Left renal pelvis (tissue), 4 donors: Measurements from ENCODE around the gene UMODL1. TPM values are rescaled to one million over a fixed set of nuclear protein-coding genes. Genes with fewer than 3 reads are reported as not detected.
"Not testable (repeated sequence)": the region's sequence is repeated elsewhere in the genome, so short reads cannot be mapped to it uniquely, and the experiment has no call there.

ENCODE experiments used
- DNase-seq, 4 donors: peaks; one replicate each; pipeline ENCODE4 v3.0.0-alpha.2; 2013; ENCODE audit warnings: low read depth in 4 of 4, low spot score in 3 of 4
- polyA plus RNA-seq, 4 donors: library from polyadenylated mRNA; unstranded; fragments of 120-200 nt; gene quantifications; one replicate each; pipeline ENCODE4 v1.2.1, GENCODE V29; 2013; ENCODE audit not compliant: insufficient read length in 4 of 4

The UMODL1 gene
- polyA plus RNA-seq, 4 donors, result 0.06 to 0.09 (median 0.08) TPM; not detected in 1

DNA sequence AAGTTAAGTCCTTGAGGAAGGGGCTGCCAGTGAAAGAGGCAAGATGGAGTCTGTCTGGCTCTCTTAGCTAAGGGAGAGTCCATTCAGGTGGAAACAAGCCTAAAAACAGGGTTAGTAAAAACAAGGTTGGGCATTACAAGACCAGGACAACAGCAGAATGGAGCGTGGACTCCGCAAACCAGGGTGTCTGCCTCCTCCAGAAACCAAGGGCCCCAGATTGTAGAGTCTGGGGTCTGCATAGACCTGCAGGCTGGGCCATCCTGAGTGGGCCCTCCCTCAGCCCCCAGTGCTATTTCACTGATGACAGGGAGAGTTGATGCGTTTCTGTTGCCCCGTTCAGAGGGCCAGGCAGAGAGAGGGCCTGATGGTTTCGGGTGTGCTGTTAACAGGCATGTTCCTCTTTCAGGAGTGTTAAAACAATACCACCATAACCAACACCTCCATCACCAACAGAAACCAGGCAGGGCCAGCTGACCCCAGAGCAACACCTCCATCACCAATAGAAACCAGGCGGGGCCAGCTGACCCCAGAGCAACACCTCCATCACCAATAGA is 6.6 kb downstream of the UMODL1 start:
- DNase-seq, result not testable (repeated sequence)

GRCh38 chr21:42078247-42079007 is 7.3 kb downstream of the UMODL1 start:
- DNase-seq, result not testable (repeated sequence)

GRCh38 chr21:42079008-42079938 is 8.2 kb downstream of the UMODL1 start:
- no peak for DNase-seq

DNA sequence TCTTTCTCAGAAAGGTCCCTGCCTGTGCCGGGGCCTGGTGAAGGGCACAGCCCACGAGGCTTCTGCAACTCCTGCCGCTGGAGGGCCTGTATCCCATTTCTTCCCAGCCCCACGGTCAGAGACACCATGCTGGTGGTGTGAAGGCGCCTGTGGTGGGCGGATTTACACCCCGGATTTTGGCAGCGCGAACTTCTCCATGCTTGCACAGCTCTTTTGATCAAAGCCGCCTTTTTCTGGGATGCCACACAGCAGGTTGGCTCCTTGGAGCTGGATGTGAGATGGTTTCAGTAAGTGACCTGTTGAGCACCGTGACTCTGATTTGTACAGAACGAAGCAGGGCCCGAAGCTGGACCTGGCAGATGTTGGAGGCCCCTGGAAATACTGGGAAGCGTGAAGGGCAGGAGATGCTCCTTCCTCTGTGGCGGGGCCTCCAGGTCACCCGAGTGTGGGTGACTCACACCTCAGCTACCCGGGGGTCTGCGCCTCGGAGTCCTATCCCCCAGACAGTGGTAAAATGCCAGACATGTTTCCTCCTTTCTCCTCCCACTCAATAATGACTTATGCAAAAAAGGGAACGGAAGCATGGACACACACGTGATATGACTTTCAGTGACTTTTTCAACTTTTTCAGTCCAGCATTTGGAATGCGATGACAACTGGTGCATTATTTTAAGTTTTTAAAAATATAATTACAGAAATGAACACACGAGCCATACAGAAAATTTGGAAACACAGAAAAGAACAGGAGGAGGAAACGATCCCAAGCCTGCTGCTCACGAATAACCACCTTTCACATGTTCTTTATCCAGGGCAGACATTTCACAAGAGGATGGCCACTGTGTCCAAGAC is 9.0 kb downstream of the UMODL1 start:
- no peak for DNase-seq

- DNase-seq, result no peak
These were observed 9.6 kb downstream of the UMODL1 start for GRCh38 chr21:42080788-42081083.

DNA sequence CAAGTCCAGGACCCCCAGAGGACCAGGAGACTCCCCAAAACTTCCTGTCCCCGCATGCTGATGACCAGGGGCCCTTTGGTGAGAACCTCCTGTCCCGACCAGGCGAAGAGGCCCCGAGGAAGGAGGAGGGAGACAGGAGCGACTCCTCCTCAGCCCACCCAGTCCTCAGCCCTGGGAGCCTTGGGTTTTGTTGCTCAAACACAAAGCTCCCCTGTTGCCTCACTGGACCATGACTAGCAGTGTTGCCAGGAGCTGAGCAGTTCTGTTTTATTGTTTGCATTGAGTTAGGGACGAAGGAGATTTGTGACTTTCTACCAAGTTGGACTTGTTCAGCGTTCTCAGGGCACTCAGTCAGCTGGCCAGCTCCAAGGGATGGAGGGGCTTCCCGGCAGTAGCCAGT is 10.0 kb downstream of the UMODL1 start:
- no peak for DNase-seq

DNA sequence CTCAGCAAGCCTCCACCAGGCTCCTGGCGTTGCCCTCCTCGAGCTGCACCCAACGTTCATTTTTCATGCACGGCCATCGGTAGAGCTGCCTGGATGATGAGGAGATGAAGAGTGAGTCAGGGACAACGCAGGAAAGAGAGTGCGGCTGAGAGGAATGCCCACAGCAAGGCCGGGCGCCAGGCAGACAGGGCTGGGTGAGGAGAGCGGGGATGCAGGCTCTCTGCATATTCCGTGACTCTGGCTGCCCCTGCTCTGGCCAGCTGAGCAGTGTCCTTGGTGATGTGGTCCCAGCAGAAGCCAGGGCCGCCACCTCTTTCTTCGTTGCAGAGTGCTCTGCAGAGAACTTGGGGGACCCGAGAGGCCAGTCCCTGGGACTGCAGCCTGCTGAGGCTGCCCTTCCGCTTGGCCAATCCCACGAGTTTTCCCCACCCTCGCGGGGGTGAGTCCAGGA is 10.8 kb downstream of the UMODL1 start:
- DNase-seq, result no peak

- DNase-seq, result no peak
These were observed 11.6 kb downstream of the UMODL1 start for GRCh38 chr21:42082501-42083360.

DNA sequence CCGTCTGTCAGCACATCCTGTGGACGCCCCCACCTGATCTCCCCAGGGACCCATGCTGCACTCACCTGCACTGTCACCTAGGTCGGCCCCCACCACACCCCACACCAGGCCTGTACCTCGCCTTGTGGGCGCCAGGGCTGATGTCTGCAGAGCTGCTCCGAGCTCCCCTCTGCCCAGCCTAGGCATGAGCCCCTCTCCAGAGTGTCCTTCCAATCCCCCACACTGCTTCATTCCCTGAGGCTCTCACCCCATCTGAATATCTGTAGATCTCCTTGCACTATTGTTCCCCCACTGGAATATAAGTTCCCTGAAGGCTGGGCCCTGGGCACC is 12.2 kb downstream of the UMODL1 start:
- no peak for DNase-seq

- no peak for DNase-seq
These were observed 13.0 kb downstream of the UMODL1 start for GRCh38 chr21:42084079-42084478.

DNA sequence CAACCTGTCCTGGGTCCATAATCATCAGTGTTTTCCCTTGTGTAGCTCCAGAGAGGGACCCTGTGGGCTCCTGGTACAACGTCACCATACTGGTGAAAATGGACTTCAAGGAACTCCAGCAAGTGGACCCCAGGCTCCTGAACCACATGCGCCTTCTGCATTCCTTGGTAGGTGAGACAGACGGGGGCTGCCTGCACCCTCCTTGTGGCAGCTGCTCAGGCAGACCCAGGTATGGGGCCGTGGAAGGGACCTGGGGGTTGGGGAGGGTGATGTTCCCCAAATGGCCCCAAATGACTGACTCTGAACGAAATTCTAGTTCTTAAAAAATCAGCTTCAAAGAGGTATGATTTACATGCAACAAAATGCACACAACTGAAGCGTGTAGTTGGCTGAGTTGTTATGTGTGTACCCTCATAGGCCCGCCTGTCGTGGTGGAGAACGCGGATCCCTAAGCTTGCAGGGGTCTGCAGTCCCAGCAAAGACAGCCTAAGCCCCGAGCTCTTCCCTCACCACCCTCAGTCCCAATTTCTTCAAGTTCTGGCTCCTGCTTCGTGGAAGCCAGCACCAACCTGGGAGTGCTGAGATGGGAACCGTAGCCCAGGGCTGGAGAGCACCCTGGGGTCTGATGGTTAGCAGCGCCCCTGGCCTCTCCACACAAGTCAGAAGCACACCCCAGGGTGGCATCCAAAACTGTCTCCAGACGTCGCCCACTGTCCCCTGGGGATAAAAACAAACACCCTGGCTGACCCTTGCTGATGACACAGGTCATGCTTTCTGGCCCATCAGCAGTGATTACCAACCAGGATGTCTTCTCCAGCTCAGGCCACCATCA is 14.3 kb downstream of the UMODL1 start:
- DNase-seq, result no peak

GRCh38 chr21:42086969-42087368 is 15.9 kb downstream of the UMODL1 start:
- no peak for DNase-seq

DNA sequence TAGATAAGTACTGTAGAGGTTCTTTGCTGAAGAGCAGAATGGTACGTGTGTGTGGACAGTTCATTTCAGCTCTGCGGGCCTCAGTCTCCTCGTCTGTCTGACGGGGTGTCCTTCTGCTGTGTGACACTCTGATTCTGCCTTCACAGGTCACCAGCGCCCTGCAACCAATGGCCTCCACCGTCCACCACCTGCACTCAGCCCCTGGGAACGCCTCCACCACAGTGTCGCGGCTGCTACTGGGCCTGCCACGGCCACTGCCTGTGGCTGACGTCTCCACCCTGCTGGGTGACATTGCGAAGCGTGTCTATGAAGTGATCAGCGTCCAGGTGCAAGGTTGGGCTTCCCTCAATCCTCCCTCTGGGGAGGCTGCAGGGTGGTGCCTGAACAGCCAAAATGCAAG is 17.0 kb downstream of the UMODL1 start:
- DNase-seq, result no peak

GRCh38 chr21:42088658-42089057 is 17.5 kb downstream of the UMODL1 start:
- DNase-seq, result no peak

DNA sequence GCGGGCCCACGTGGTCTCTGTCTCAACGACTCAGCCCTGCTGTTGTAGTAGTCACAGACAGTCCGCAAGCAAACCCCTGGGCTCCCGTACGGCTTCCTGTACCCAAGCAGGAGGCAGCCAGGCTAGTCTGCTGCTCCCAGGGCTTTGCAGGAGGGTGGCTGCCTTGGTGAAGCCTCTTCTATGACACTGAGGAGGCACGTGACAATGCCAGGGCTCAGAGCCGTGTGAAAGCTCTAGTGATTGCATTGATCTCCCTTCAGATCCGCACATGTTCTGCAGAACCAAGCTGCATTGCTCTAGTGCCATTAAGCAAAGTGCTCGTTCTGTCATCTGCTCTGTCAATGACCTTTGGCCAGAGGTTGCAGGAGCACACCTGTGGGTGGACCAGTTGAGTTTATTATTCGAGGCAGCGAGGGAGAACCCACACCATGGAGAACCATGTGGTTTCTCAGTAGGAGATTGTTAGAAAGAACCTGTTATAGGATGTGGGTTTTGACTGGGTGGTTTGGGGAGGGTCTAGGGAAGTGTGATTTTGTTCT is 18.0 kb downstream of the UMODL1 start:
- no peak for DNase-seq

GRCh38 chr21:42089665-42090310 is 18.7 kb downstream of the UMODL1 start:
- no peak for DNase-seq

- DNase-seq, result no peak
These were observed 20.9 kb downstream of the UMODL1 start for GRCh38 chr21:42091899-42092508.

GRCh38 chr21:42092771-42093170 is 21.7 kb downstream of the UMODL1 start:
- DNase-seq, result no peak
